Measurements from ENCODE around the gene FBXL15. TPM values are rescaled to one million over a fixed set of nuclear protein-coding genes. Genes with fewer than 3 reads are reported as not detected.

Gene FBXL15
- total and polyA plus RNA-seq, 2 donors (not counting 1 experiment from before 2014, with no cell fraction given), result 15.5 to 20.7 TPM

- Mint-ChIP-seq H3K4me1 (peaks cover 17% of the 10 kb centered on the region), H3K27me3 (no peaks in the 10 kb centered on the region), H3K27ac (no peak overlapping the region), H3K4me3 (no peak overlapping the region), H3K9me3 (ENCODE audit: insufficient read depth) (no peaks in the 10 kb centered on the region)
- Histone ChIP-seq H3K9ac (ENCODE audit: low read length) (no peak overlapping the region), H3K9me3 (ENCODE audit: control extremely low read depth in 1 of 3, control insufficient read depth in 2 of 3, insufficient read depth in 1 of 3, low read length in 2 of 3) (no peaks in the 10 kb centered on the region), H3K79me2 (ENCODE audit: control insufficient read depth, insufficient read depth, low read length) (peaks cover 5% of the 10 kb centered on the region), H3K4me1 (ENCODE audit: control insufficient read depth in 2 of 2, insufficient read depth in 2 of 2, low read length in 2 of 2) (peaks cover 17 to 19% of the 10 kb centered on the region in 2 donors), H2AFZ (ENCODE audit: insufficient read depth, low read depth, low read length, poor library complexity, severe bottlenecking) (no peak overlapping the region), H4K20me1 (ENCODE audit: control insufficient read depth, insufficient read depth, low read length, poor library complexity, severe bottlenecking) (peaks cover 11% of the 10 kb centered on the region), H3K4me2 (replicated peaks; ENCODE audit: low read depth, low read length, poor library complexity, severe bottlenecking) (no peak overlapping the region), H3K27me3 (replicated peaks in 1 of 4; ENCODE audit: control extremely low read depth in 1 of 4, control insufficient read depth in 3 of 4, insufficient read depth in 4 of 4, low read length in 3 of 4) (no peaks in the 10 kb centered on the region), H3K4me3 (ENCODE audit: control extremely low read depth in 1 of 5, extremely low read depth in 1 of 5, insufficient read depth in 1 of 5, low read depth in 2 of 5, low read length in 4 of 5) (no peak overlapping the region), H3K36me3 (replicated peaks in 1 of 2; ENCODE audit: control extremely low read depth in 1 of 2, control insufficient read depth in 1 of 2, extremely low read depth in 1 of 2, insufficient read depth in 2 of 2, low read length in 1 of 2) (peaks cover 0 to 14% of the 10 kb centered on the region in 2 experiments), H3K27ac (ENCODE audit: low read length in 2 of 2) (no peak overlapping the region)
- TF ChIP-seq EZH2 (IDR thresholded peaks at IDR 0.05; ENCODE audit: borderline replicate concordance, insufficient read depth, low read depth, low read length, poor library complexity, severe bottlenecking), result no peak
- TF ChIP-seq, protein P1, sequence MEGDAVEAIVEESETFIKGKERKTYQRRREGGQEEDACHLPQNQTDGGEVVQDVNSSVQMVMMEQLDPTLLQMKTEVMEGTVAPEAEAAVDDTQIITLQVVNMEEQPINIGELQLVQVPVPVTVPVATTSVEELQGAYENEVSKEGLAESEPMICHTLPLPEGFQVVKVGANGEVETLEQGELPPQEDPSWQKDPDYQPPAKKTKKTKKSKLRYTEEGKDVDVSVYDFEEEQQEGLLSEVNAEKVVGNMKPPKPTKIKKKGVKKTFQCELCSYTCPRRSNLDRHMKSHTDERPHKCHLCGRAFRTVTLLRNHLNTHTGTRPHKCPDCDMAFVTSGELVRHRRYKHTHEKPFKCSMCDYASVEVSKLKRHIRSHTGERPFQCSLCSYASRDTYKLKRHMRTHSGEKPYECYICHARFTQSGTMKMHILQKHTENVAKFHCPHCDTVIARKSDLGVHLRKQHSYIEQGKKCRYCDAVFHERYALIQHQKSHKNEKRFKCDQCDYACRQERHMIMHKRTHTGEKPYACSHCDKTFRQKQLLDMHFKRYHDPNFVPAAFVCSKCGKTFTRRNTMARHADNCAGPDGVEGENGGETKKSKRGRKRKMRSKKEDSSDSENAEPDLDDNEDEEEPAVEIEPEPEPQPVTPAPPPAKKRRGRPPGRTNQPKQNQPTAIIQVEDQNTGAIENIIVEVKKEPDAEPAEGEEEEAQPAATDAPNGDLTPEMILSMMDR (IDR thresholded peaks at IDR 0.05), result no peak
- no peak for DNase-seq
- POLR2A ChIA-PET, result no interaction called here
- 96% methylated on average over 7 of the region's 7 CpGs for WGBS (ENCODE audit: insufficient coverage)
- intact Hi-C loops (cut with micrococcal nuclease), result no loop called here
- CTCF ChIA-PET, result interaction anchor here (0.5 to 1.7 kb wide), 5 partner anchors 12 to 159 kb away, joined by 3 to 4 read pairs (median 3); no protein-coding TSS in a partner anchor
- ATAC-seq (ENCODE audit: low read depth), result no peak
Observed at GRCh38 chr10:102426803-102427287, 6.2 kb downstream of the FBXL15 start.

DNA sequence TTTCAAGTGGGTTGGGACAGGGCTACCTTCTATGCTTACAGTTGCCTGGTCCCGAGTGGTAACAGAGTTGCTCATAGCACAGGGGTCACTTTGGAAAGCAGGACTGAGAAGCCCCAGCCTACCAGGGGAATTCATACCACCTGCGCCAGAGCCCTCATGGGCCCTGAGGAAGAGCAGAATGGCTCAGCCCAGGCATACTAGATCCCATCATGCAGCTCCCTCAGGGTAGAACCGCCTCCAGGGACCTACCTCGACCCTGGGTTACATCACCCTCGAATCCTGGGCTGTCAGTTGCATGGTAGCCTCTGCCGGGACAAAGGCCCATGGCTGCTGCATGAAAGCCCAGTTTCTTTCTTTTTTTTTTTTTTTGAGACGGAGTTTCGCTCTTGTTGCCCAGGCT is 8.8 kb downstream of the FBXL15 start:
- H3K9me3 ChIP-seq (ENCODE audit: control extremely low read depth in 1 of 3, control insufficient read depth in 2 of 3, insufficient read depth in 1 of 3, low read length in 2 of 3), result no peaks in the 10 kb centered on the region
- peaks cover 11% of the 10 kb centered on the region for H3K79me2 ChIP-seq (ENCODE audit: control insufficient read depth, insufficient read depth, low read length)
- H3K27ac Mint-ChIP-seq, result no peak overlapping the region
- no peak for ATAC-seq (ENCODE audit: low read depth)
- H3K4me1 Mint-ChIP-seq, result peaks cover 19% of the 10 kb centered on the region
- POLR2A ChIA-PET, result no interaction called here
- peaks cover 17 to 25% of the 10 kb centered on the region in 2 donors for H3K4me1 ChIP-seq (ENCODE audit: control insufficient read depth in 2 of 2, insufficient read depth in 2 of 2, low read length in 2 of 2)
- H3K27me3 ChIP-seq (replicated peaks in 1 of 4; ENCODE audit: control extremely low read depth in 1 of 4, control insufficient read depth in 3 of 4, insufficient read depth in 4 of 4, low read length in 3 of 4), result no peaks in the 10 kb centered on the region
- peaks cover 0 to 4% of the 10 kb centered on the region in 2 experiments for H3K36me3 ChIP-seq (replicated peaks in 1 of 2; ENCODE audit: control extremely low read depth in 1 of 2, control insufficient read depth in 1 of 2, extremely low read depth in 1 of 2, insufficient read depth in 2 of 2, low read length in 1 of 2)
- H3K27me3 Mint-ChIP-seq, result no peaks in the 10 kb centered on the region
- no peak overlapping the region for H3K4me2 ChIP-seq (replicated peaks; ENCODE audit: low read depth, low read length, poor library complexity, severe bottlenecking)
- no peaks in the 10 kb centered on the region for H4K20me1 ChIP-seq (ENCODE audit: control insufficient read depth, insufficient read depth, low read length, poor library complexity, severe bottlenecking)
- H3K4me3 ChIP-seq (ENCODE audit: control extremely low read depth in 1 of 5, extremely low read depth in 1 of 5, insufficient read depth in 1 of 5, low read depth in 2 of 5, low read length in 4 of 5), result no peak overlapping the region
- no peak overlapping the region for H3K27ac ChIP-seq (ENCODE audit: low read length in 2 of 2)
- no peak overlapping the region for H2AFZ ChIP-seq (ENCODE audit: insufficient read depth, low read depth, low read length, poor library complexity, severe bottlenecking)
- DNase-seq, result no peak
- WGBS (ENCODE audit: insufficient coverage), result 94% methylated on average over 7 of the region's 8 CpGs
- CTCF ChIA-PET, result interaction anchor here (1.3 kb wide), 1 partner anchor 30 kb away, joined by 3 read pairs; no protein-coding TSS in a partner anchor
- TF ChIP-seq, protein P1 (IDR thresholded peaks at IDR 0.05), result no peak
- TF ChIP-seq EZH2 (IDR thresholded peaks at IDR 0.05; ENCODE audit: borderline replicate concordance, insufficient read depth, low read depth, low read length, poor library complexity, severe bottlenecking), result no peak
- H3K9ac ChIP-seq (ENCODE audit: low read length), result no peak overlapping the region
- intact Hi-C loops (cut with micrococcal nuclease), result no loop called here
- no peaks in the 10 kb centered on the region for H3K9me3 Mint-ChIP-seq (ENCODE audit: insufficient read depth)
- no peak overlapping the region for H3K4me3 Mint-ChIP-seq

Data from B cell (primary cell).